ENCODE measurements around the gene SMIM27. TPM values are rescaled to one million over a fixed set of nuclear protein-coding genes. Genes with fewer than 3 reads are reported as not detected.

SMIM27 gene
- total RNA-seq, 1 experiment from 2014 or later, result 6.5 TPM

DNA sequence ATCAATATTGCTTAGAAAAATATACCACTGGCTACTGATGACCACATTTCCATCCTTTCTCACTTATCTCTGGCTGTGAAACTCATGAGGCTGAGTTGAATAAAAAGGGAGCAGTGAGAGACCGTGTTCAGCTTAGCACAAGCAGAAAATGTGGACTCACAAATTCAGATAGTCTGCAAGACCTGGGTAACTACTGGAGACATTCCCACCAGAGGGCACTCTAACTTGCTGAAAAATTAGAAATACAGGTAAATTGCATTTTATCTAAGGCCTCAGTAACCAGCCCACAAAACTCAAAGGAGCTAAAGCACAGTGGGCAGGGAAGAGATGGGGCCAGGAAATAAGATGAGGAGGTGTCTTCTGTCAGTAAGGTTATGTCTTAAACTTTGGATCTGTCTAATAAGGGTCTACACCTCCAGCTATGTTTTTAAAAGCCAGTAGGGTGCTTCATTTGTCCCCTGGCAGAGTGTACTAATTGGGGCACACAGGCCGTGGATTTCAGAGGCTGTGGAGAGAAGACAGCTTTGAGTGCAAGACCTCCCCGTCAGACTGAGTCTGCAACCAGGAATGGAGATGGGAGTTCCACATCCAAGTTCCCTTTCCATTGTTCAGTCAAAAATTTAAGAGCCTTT is 29.5 kb downstream of the SMIM27 start:
- Histone ChIP-seq H3K4me1 (ENCODE audit: insufficient read depth, low read length, poor library complexity, severe bottlenecking) (no peaks in the 10 kb centered on the region), H3K27me3 (replicated peaks; ENCODE audit: insufficient read depth, low read depth, low read length, poor library complexity) (no peaks in the 10 kb centered on the region), H3K36me3 (ENCODE audit: insufficient read depth, low read length, poor library complexity, severe bottlenecking) (no peaks in the 10 kb centered on the region), H3K4me3 (ENCODE audit: low read depth, low read length, poor library complexity, severe bottlenecking) (no peak overlapping the region), H3K27ac (ENCODE audit: low read depth, low read length, poor library complexity, severe bottlenecking) (no peak overlapping the region), H3K9me3 (ENCODE audit: low read depth, low read length, poor library complexity, severe bottlenecking) (no peaks in the 10 kb centered on the region)
- BruUV-seq (replicated peaks), result no TSS peak
- CTCF ChIA-PET, result interaction anchor here (0.6 to 4.5 kb wide), 10 partner anchors 24 to 519 kb away, joined by 3 to 79 read pairs (median 3); no protein-coding TSS in a partner anchor
- peak; percentile 66 for DNase-seq (ENCODE audit: low spot score)
- intact Hi-C loops (cut with micrococcal nuclease; ENCODE audit: unreplicated experiment), result loop anchor here (1.0 to 10.0 kb wide), 2 partner anchors 387 to 643 kb away; no protein-coding TSS in a partner anchor
- POLR2A ChIA-PET (ENCODE audit: low non-redundant PET), result no interaction called here
- TF ChIP-seq EZH2 (IDR thresholded peaks at IDR 0.05; ENCODE audit: borderline replicate concordance, low read depth, low read length, poor library complexity, severe bottlenecking), result no peak
- TF ChIP-seq, protein P1, sequence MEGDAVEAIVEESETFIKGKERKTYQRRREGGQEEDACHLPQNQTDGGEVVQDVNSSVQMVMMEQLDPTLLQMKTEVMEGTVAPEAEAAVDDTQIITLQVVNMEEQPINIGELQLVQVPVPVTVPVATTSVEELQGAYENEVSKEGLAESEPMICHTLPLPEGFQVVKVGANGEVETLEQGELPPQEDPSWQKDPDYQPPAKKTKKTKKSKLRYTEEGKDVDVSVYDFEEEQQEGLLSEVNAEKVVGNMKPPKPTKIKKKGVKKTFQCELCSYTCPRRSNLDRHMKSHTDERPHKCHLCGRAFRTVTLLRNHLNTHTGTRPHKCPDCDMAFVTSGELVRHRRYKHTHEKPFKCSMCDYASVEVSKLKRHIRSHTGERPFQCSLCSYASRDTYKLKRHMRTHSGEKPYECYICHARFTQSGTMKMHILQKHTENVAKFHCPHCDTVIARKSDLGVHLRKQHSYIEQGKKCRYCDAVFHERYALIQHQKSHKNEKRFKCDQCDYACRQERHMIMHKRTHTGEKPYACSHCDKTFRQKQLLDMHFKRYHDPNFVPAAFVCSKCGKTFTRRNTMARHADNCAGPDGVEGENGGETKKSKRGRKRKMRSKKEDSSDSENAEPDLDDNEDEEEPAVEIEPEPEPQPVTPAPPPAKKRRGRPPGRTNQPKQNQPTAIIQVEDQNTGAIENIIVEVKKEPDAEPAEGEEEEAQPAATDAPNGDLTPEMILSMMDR (conservative IDR thresholded peaks at IDR 0.05; ENCODE audit: low read depth, low read length), result peak; percentile 69

GRCh38 chr9:32584784-32585183 is 32.7 kb downstream of the SMIM27 start:
- Histone ChIP-seq H3K36me3 (ENCODE audit: insufficient read depth, low read length, poor library complexity, severe bottlenecking) (no peaks in the 10 kb centered on the region), H3K9me3 (ENCODE audit: low read depth, low read length, poor library complexity, severe bottlenecking) (no peaks in the 10 kb centered on the region), H3K27ac (ENCODE audit: low read depth, low read length, poor library complexity, severe bottlenecking) (no peak overlapping the region), H3K4me3 (ENCODE audit: low read depth, low read length, poor library complexity, severe bottlenecking) (no peak overlapping the region), H3K4me1 (ENCODE audit: insufficient read depth, low read length, poor library complexity, severe bottlenecking) (no peaks in the 10 kb centered on the region), H3K27me3 (replicated peaks; ENCODE audit: insufficient read depth, low read depth, low read length, poor library complexity) (no peaks in the 10 kb centered on the region)
- ChIA-PET CTCF (interaction anchor here (1.7 kb wide), 1 partner anchor 206 kb away, joined by 4 read pairs; no protein-coding TSS in a partner anchor), POLR2A (ENCODE audit: low non-redundant PET) (no interaction called here)
- no TSS peak for BruUV-seq (replicated peaks)
- intact Hi-C loops (cut with micrococcal nuclease; ENCODE audit: unreplicated experiment), result loop anchor here (5.0 to 10.0 kb wide), 2 partner anchors 118 to 640 kb away; no protein-coding TSS in a partner anchor
- peak; percentile 65 for DNase-seq (ENCODE audit: low spot score)
- TF ChIP-seq EZH2 (IDR thresholded peaks at IDR 0.05; ENCODE audit: borderline replicate concordance, low read depth, low read length, poor library complexity, severe bottlenecking), result no peak
- TF ChIP-seq, protein P1 (conservative IDR thresholded peaks at IDR 0.05; ENCODE audit: low read depth, low read length), result no peak

- no peaks in the 10 kb centered on the region for H3K36me3 ChIP-seq (ENCODE audit: insufficient read depth, low read length, poor library complexity, severe bottlenecking)
- no peaks in the 10 kb centered on the region for H3K9me3 ChIP-seq (ENCODE audit: low read depth, low read length, poor library complexity, severe bottlenecking)
- no peaks in the 10 kb centered on the region for H3K4me1 ChIP-seq (ENCODE audit: insufficient read depth, low read length, poor library complexity, severe bottlenecking)
- H3K4me3 ChIP-seq (ENCODE audit: low read depth, low read length, poor library complexity, severe bottlenecking), result no peak overlapping the region
- intact Hi-C loops (cut with micrococcal nuclease; ENCODE audit: unreplicated experiment), result loop anchor here (5.0 to 10.0 kb wide), 2 partner anchors 114 to 637 kb away; no protein-coding TSS in a partner anchor
- DNase-seq (ENCODE audit: low spot score), result no peak
- H3K27me3 ChIP-seq (replicated peaks; ENCODE audit: insufficient read depth, low read depth, low read length, poor library complexity), result no peaks in the 10 kb centered on the region
- POLR2A ChIA-PET (ENCODE audit: low non-redundant PET), result no interaction called here
- no TSS peak for BruUV-seq (replicated peaks)
- CTCF ChIA-PET, result interaction anchor here (2.9 kb wide), 1 partner anchor 380 kb away, joined by 26 read pairs; no protein-coding TSS in a partner anchor
- TF ChIP-seq, protein P1 (conservative IDR thresholded peaks at IDR 0.05; ENCODE audit: low read depth, low read length), result no peak
- no peak for TF ChIP-seq EZH2 (IDR thresholded peaks at IDR 0.05; ENCODE audit: borderline replicate concordance, low read depth, low read length, poor library complexity, severe bottlenecking)
- no peak overlapping the region for H3K27ac ChIP-seq (ENCODE audit: low read depth, low read length, poor library complexity, severe bottlenecking)
These were observed 35.8 kb downstream of the SMIM27 start for GRCh38 chr9:32587901-32588300.

All from A673 (cell line).